NCI-H2107 (cell line): Measurements from ENCODE around the gene USP20.
"Not testable (repeated sequence)": the region's sequence is repeated elsewhere in the genome, so short reads cannot be mapped to it uniquely, and the experiment has no call there.

Experiments used
- DNase-seq: peaks from one replicate; lab custom pipeline; 2025; lab: John Stamatoyannopoulos, UW

The USP20 gene

GRCh38 chr9:129835128-129835859 is at the start of gene USP20, which contains the start of gene C9orf78:
Gene USP20 (plus strand): TSS chr9:129835458. CDS start chr9:129852556, 17,098 bp downstream.
Gene C9orf78 (minus strand): TSS chr9:129835275. CDS start chr9:129835221, 54 bp downstream.
- peak; percentile 98 for DNase-seq

DNA sequence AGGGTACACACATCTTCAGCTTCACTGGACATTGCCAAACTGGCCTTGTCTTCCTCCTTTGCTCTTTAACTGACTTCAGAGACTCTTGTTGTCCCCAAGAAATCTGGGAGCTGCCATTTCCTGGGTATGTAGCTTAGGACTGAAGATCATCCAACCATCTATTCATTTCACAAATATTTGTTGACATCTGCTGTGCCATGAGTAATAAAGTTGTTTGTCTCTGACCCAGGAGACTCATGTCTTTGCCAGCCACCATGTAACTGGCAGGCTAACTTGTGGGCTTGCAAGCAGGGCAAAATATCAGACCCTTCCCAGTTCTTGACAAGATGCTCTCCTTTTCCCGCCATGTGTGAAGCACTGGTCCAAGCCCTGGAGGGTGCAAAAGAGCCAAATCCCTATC is 49.4 kb upstream of the USP20 start:
- DNase-seq, result no peak

GRCh38 chr9:129786481-129786880 is 48.8 kb upstream of the USP20 start:
- no peak for DNase-seq

DNA sequence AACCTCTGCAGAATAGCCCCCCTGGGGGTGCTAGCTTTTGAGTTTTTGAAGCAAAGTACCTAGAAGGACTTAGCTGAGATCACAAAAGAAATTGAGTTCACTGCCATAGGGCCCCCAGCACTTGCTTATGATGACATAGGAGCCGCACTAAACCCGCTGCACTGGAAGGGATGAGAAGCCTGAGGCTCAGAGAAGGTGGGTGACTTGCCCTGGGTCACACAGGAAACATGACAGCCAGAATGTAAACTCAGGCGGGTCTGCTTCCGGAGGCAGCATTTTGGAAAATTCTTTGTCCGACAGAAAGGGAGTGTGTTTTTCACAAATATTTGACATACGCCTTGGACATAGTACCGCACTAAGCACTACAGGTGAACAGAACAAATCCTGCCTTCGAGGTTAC is 40.7 kb upstream of the USP20 start:
- DNase-seq, result no peak

- not testable (repeated sequence) for DNase-seq
Measured at GRCh38 chr9:129796029-129796428, 39.2 kb upstream of the USP20 start.

- DNase-seq, result no peak
Measured at GRCh38 chr9:129798973-129799372, 36.3 kb upstream of the USP20 start.

DNA sequence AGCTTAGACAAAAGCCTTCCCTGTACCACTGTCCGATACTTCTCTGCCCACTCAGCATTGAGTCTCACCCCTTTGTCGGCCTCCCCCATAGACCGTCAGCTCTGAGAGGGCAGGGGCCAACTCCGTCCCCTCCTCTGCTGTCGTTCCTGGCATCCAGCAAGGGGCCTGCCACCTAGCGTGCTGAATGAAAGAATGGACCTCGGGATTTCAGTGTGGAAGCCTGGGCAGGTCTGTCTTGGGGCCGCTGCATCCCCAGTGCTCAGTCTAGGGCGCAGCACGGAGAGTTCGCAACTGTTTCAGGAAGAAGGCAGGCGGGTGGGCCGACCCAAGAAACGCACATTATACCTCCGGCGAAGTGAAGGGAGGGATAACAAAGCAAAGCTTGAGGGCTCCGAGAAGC is 33.8 kb upstream of the USP20 start:
- no peak for DNase-seq

- peak; percentile 71 for DNase-seq
Measured at GRCh38 chr9:129802833-129803675, 32.2 kb upstream of the USP20 start, which contains the start of gene TOR1B. Gene TOR1B (plus strand): TSS chr9:129803184. CDS start chr9:129803213, 29 bp downstream.

DNA sequence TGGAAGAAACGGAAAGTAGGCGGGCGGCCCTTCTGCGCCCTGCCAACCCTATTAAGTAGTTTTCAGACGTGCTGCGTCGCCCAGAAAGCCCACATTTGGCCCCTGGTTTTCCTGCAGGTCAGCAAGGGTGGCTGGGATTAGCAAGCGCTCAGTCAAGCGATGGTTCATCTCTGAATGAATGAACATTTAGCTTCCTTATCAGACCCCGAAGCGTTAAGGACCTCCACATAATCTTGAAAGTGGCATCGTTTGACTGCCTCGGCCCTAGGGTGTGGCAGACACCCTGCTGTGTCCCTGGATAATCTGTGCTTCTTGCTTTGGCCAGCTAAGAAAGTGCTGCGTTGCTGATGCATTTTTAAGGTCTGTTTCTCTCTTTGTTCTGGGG is 31.6 kb upstream of the USP20 start:
- DNase-seq, result no peak

- no peak for DNase-seq
Measured at GRCh38 chr9:129806061-129806460, 29.2 kb upstream of the USP20 start.

DNA sequence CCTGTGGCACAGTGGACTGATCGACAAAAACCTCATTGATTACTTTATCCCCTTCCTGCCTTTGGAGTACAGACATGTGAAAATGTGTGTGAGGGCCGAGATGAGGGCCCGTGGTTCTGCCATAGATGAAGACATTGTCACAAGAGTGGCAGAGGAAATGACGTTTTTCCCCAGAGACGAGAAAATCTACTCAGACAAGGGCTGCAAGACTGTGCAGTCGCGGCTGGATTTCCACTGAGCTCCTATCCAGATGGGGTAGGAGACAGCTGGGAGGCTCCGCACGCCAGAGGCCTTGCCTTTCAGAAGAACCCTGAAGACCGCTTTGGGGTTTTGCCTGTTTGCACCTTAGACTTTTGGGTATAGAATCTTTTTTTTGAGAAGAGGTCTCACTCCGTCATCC is 25.9 kb upstream of the USP20 start:
- no peak for DNase-seq

DNA sequence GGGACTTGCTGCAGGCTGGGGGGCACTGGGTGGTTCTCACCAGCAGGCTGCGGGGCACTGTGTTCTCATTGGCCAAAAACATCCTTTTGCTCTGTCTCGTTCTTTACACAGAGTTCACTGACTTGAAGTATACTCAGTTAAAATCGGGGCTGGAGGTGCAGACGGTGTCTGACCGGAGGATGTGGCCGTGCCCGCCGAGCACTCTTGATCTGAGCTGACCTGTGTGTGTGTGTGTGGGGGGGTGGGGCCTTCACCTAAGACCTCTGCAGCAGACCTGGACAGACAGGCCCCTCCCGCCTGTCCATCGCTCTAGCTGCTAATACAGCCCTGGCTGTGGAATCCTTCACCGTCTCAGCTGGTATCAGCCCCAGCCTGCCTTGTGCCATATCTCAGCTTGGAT is 25.1 kb upstream of the USP20 start:
- DNase-seq, result no peak

- DNase-seq, result no peak
Measured at GRCh38 chr9:129810788-129811187, 24.5 kb upstream of the USP20 start.

DNA sequence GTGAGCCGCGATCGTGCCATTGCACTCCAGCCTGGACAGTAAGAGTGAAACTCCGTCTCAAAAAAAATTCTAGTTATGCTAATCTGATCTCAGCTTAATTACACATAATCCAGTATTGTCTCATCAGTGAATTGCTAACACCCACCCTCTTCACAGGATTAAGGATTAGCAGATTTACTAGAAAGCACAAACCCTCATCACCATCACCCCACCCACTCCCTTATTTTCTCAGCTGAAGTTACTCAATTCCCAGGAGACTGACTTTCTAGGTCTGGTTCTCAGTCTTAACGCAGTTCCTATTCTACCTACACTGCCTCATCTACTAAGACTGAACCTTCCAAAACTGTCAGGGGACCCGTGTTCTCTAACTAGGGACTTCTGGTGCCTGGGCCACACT is 23.3 kb upstream of the USP20 start:
- no peak for DNase-seq

GRCh38 chr9:129812385-129812784 is 22.9 kb upstream of the USP20 start:
- no peak for DNase-seq

- no peak for DNase-seq
Measured at GRCh38 chr9:129813661-129814060, 21.6 kb upstream of the USP20 start.

DNA sequence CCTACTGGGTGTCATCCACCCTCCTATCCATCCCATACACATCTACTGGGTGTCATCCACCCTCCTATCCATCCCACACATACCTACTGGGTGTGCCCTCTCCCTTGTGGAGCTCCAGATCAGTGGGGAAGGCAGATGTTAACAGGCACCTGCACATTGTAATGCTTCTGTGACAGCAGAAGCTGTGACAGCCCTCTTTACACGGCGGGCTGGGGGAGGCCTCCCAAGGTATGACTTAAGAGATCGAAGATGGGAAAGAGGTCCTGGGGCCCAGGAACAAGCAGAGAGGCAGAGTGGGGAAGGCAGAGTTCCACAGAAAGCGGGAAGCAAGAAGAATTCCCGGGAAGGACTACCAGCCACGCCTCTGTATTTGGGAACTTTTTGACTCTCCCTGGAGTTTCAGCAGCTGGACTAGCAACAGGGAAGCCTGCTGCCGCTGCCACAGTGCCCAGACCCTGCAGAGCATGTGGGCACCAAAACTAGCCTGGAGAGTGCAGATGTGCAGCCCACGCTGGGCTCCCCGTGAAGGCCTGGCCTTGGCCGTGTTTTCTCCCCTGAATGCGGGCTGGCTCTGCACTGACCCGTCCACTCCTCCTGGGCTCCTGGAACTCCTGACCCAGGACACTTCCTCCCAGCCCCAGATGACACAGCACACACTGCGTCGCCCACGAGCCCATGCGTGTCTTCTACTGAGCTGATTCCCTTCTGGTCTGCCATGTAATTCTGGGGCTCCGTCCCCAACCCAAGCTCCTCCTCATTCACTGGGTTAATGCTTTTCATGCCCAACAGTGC is 20.6 kb upstream of the USP20 start:
- DNase-seq, result no peak

DNA sequence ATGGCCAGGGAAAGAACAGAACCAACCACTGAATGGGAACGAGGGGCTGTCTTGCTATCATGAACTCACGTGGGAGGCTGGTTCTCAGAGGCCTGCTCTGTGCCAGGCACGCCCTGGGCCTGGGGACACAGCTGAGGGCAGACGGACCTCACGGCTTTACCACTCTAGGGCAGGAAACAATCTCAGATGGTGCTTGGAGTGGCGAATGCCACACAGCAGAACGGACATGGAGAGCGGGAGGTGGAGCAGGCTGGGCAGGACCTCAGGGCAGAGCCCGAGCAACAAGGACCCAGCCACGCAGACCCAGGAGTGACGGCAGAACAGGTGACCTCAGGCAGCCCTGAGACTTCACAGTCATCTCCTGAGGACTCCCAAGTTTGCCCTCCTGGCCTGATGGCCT is 20.0 kb upstream of the USP20 start:
- DNase-seq, result no peak

DNA sequence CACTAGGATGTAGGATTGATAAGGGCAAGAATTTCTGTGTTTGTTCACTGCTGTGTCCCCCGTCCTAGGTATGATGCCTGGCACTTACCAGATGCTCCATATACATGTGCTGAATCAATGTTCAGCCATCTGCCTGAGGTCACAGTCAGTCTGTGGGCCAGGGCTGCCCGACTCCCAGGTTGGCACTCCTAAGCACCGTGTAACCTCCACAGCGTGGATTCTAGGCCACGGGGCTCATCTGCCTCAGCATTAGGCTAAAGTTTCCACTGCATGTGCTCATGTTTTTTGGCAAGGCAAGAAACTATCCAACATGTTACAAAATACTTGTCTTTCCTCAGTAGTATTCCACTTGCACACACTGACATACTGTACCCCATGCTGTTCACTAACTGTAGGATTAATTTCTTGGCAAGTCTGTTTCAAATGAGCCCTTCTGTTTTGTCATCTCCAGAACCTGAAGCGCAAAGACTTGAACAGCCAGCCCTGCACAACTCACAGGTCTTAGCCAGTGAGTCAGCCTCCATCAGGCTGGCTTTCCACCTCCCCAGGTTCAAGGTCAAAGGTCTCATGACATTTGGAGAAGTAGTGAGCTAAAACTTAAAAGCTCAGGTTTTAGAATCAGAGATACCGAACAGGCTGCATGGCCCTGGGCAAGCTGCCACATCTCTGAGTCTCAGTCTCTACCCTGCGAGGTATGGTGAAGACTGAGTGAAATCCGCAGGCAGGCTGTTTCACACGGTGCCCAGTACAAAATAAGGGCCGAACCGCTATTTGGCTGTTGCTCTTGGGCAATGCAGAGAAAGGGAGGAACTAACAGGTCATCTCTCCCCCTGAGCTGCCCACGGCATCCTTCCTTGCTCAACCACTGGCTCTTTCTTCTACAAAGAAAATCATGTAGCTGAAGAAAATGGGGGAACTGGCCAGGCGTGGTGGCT is 18.5 kb upstream of the USP20 start:
- DNase-seq, result no peak

GRCh38 chr9:129822898-129823541 is 12.2 kb upstream of the USP20 start:
- no peak for DNase-seq

DNA sequence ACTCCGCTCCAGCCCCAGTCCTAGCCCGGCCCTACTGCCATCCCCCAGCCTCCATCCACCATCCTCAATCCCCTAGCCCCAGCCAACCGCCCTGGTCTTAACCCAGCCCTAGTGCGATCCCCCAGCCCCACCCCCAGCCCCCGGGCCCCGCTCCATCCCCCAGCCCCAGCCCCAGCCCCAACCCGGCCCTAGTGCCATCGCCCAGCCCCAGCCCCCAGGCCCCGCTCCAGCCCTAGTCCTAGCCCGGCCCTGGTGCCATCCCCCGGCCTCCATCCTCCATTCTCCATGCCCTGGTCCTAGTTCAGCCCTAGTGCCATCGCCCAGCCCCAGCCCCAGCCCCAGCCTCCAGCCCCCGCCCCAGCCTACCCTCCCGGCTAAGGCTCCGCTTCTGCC is 11.7 kb upstream of the USP20 start:
- DNase-seq, result no peak
